ENCODE data around the gene AFDN.

DNA sequence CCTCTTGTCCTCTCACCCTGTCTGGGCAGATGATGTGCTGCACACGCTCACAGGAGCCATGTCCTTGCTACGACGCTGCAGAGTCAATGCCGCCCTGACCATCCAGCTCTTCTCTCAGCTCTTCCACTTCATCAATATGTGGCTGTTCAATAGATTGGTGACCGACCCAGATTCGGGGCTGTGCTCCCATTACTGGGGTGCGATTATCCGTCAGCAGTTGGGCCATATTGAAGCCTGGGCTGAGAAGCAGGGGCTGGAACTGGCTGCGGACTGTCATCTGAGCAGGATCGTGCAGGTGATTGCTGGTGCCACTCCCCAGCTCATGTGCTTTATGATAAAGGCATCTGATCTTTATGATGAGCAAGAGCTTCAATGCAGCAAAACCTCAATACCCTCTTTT, 88.4 kb downstream of the AFDN start:
- TF ChIP-seq, protein P1, sequence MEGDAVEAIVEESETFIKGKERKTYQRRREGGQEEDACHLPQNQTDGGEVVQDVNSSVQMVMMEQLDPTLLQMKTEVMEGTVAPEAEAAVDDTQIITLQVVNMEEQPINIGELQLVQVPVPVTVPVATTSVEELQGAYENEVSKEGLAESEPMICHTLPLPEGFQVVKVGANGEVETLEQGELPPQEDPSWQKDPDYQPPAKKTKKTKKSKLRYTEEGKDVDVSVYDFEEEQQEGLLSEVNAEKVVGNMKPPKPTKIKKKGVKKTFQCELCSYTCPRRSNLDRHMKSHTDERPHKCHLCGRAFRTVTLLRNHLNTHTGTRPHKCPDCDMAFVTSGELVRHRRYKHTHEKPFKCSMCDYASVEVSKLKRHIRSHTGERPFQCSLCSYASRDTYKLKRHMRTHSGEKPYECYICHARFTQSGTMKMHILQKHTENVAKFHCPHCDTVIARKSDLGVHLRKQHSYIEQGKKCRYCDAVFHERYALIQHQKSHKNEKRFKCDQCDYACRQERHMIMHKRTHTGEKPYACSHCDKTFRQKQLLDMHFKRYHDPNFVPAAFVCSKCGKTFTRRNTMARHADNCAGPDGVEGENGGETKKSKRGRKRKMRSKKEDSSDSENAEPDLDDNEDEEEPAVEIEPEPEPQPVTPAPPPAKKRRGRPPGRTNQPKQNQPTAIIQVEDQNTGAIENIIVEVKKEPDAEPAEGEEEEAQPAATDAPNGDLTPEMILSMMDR (conservative IDR thresholded peaks at IDR 0.05; ENCODE audit: low read depth, low read length) = no peak
- no peak for TF ChIP-seq EZH2 (IDR thresholded peaks at IDR 0.05; ENCODE audit: borderline replicate concordance, low read depth, low read length, poor library complexity, severe bottlenecking)
